DMS53 treated with DMSO at 0.1 percent for 48 hours (cell line): Measurements from ENCODE around the gene TNFAIP2.
"Not testable (repeated sequence)": the region's sequence is repeated elsewhere in the genome, so short reads cannot be mapped to it uniquely, and the experiment has no call there.

Experiments
- DNase-seq: peaks from one replicate; lab custom pipeline; 2025; ENCODE audit not compliant: unreplicated experiment; lab: John Stamatoyannopoulos, UW

Gene TNFAIP2

DNA sequence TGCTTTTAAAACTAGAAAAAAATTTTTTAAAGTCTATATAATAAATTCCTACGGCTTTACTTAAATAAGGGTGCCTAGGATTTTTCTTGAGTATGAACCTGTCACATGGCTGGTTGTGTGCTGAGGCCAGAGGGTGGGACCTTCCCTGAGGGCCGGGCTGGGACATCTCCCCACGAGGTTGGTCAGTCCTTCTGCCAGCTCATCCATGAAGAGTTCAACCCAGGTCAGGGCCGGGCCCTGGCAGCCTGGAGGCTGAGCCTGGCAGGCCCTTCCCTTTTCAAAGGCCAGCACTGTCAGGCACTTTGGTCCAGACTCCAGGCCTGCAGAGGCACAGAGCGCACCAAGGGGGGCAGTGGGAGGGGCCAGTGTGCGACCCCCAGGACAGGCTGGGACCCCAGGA, 31.7 kb downstream of the TNFAIP2 start:
- DNase-seq = no peak

- DNase-seq = not testable (repeated sequence)
Observed at GRCh38 chr14:103155416-103155815, 32.2 kb downstream of the TNFAIP2 start.

GRCh38 chr14:103155826-103156394, 32.6 kb downstream of the TNFAIP2 start:
- no peak for DNase-seq

DNA sequence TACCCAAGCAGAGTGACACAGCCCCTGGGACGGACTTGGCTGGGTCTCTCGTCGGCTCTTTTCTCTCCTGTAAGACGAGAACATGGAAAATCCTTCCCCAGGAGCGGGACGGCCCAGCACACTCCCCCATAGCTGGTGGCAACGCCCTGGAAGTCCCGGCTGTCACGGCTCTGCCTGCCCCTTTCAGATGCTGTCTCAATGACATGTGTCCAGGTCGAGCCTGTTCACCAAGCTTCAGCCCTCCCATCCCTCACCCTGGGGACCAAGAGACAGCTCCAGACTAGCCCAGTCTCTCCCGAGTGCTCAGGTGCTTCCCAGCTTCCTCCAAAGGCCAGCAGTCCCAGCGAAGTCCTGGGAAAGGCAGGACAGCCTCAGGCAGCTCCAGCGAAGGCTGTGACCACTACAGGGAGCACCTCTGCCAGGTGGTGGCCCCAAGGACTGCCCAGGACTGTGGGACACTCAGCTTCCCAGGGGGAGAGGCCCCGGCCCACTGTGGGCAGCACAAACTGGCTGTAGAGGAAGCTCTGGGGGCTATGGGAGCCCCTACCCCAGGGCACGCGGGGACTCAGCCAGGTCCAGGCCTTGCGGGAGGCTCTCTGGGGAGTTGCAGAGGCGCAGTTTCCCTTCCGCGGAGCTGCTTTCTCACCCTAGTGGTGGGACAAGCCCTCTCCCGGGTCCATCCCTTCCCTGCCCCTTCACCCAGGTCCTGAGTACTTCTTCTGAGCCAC, 33.6 kb downstream of the TNFAIP2 start:
- DNase-seq = no peak

DNA sequence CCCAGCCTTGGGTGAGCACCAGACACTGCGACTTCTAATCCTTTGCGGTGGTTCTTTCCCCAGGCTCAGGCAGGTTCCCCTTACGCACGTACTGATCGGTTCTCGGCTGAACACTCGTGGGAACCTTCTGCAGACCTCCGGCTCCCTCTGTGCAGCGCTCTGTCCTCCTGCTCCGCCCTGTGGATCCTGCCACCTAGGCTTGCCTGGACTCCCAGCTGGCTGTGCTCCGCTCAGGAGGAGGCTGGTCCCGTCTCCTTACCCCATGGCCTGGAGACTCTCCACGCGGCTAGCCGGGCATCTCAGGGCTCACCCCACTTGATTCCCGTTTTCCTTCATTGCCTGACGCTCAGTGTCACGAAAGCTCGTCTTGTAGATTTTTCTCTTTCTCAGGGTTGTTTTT, 34.7 kb downstream of the TNFAIP2 start:
- DNase-seq = no peak

- DNase-seq = no peak
Observed at GRCh38 chr14:103158688-103159087, 35.4 kb downstream of the TNFAIP2 start.

DNA sequence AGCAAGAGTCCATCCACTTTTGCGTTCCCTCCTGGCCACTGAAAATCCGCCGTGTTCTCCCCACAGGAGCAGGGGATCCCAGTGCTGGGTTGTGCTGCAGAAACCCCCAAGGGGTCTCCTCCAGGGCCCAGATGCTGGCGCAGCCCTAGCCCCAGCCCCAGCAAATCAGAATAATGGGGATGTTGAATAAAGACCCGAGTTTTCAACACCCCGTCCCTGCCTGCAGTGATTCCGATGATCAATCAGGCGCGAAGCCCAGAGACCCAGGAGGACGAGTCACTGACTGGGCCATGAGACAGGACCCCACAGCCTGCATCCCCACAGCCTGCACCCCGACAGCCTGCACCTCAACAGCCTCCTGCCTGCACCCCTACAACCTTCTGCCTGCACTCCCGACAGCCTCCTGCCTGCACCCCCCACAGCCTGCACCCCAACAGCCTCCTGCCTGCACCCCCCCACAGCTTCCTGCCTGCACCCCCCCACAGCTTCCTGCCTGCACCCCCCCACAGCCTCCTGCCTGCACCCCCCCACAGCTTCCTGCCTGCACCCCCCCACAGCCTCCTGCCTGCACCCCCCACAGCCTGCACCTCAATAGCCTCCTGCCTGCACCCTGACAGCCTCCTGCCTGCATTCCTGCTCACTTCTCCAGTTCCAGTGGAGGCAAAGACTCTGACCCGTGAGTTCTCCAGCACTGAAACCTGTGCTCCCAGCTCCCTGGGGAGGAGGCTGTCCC, 37.2 kb downstream of the TNFAIP2 start:
- DNase-seq = no peak

GRCh38 chr14:103161054-103161397, 37.8 kb downstream of the TNFAIP2 start:
- DNase-seq = no peak

GRCh38 chr14:103163199-103163598, 39.9 kb downstream of the TNFAIP2 start:
- DNase-seq = no peak

DNA sequence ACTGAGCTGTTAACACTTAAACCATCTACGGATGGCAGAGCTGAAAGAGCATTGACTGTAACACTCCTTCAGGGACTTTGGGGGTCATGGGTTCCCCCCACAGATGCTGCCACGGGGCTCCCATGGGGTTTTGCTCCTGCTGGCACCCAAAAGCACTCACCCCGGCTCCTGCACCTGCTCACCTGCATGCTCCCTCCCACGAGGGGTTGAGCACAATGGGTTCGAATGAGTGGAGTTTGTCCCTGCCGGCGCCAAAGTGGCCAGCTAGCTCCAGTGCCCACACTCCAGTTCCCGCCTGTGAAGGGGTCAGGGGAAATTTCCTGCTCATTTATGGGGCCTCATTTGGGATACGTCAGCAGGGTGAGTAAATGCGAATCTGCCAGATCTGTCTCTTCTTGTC, 40.7 kb downstream of the TNFAIP2 start:
- DNase-seq = no peak

DNA sequence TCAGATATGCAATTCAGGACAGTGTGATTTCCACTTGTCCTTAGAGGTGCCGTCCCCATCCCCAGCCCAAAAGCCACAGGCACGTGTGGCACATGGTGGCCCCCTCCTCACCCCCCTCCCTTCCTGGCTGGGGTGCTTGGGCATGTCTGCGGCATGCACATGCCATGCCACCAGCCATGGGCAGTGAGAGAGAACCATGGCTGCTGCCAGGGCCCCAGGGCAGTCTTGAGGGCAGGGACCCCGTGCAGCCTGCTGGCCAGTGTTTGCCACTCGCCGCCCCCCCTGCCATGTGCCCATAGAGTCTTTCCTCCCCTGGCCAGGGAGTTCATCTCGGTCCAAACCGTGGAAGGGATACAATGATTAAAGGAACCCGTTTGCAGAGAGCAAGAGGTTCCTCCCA, 41.5 kb downstream of the TNFAIP2 start:
- DNase-seq = no peak

DNA sequence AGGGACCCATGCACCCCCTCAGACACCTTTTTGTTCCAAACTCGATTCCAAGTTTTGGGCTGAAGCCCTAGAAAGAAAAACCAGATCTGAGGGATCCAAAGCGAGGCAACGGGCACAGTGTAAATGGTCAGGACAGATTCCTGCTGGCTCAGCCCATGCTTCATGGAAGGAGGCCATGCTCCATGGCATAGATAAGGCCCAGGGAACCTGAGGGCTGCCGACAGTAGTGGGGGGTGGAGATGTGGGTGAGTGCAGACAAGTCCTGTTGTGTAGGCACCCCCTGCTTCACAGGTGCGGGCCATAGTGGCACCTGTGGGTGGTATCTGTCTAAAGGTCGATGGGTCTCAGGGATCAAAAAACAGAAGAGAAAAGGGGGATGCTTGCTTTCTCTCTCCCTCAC, 42.1 kb downstream of the TNFAIP2 start:
- DNase-seq = no peak

DNA sequence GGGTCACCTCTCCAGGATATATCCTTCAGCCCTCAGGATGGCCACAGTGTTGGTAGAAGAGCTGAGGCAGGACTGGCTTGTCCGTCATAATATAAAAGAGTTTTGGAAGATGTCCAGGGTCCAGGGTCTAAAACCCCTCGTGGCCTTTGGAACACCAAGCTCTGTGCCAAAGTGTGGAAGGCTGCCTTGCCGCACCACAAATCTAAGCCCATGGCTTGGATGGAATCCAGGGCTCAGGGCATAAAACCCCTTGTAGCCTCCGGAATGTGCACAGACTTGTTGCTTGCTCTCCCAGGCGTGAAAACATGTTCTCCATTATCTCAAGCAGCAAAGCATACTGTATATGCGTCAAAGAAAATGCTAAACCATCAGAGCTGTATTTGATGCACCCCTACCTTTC, 46.7 kb downstream of the TNFAIP2 start:
- no peak for DNase-seq

- DNase-seq = not testable (repeated sequence)
Observed at GRCh38 chr14:103171206-103171605, 47.9 kb downstream of the TNFAIP2 start.

- DNase-seq = no peak
Observed at GRCh38 chr14:103172921-103173320, 49.7 kb downstream of the TNFAIP2 start.

DNA sequence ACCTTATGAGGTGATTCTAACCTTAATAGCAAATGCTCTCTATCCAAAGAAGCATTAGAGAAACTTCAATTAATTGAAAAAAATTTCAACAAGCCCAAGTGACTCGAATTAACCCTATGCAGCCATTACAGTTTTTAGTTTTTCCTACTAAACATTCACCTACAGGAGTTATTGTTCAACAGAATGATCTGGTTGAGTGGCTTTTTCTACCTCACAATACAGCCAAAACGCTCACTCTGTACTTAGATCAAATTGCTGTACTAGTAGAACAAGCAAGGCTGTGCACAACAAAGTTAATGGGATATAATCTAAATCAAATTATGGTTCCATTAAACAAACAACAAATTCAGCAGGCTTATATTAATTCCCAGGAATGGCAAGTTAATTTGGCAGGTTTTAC, 50.6 kb downstream of the TNFAIP2 start:
- DNase-seq = not testable (repeated sequence)

- not testable (repeated sequence) for DNase-seq
Observed at GRCh38 chr14:103176176-103176575, 52.9 kb downstream of the TNFAIP2 start.

DNA sequence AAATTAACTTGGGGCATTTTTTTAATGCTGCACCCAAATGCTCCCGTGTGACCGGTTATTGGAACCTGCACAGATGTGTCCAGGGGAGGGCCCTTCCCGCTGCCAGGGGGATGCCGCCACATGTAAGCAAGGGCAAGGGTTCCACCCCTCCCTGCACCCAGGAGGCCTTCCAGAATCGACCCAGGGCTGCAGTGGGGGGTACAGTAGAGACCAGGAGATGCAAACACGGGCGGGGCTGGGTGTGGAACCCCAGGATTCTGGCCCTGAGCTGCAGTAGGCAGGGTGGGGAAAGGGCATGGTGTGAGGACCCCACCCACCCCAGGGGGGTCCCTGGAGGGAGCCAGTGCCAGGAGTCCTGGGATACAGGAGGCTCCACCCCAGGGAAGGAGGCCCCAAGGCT, 54.1 kb downstream of the TNFAIP2 start:
- no peak for DNase-seq

DNA sequence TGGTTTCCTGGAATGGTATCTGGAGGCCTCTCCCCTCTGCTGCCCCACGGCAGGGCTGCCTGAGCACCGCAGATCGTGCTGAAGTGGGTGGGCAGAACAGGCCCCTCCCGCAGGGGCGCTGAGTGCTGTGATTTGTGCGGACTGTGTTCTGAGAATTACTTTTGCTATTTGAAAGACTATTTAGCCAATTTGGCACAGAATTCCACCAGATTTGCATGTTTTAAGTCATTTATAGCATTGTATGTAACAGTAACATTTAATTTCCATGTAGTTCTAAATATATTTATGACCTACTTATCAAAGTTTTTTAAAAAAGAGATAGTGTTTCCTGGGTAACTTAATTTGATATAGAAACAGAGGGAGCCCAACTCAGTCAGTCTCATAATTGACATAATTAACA, 55.3 kb downstream of the TNFAIP2 start:
- DNase-seq = no peak

DNA sequence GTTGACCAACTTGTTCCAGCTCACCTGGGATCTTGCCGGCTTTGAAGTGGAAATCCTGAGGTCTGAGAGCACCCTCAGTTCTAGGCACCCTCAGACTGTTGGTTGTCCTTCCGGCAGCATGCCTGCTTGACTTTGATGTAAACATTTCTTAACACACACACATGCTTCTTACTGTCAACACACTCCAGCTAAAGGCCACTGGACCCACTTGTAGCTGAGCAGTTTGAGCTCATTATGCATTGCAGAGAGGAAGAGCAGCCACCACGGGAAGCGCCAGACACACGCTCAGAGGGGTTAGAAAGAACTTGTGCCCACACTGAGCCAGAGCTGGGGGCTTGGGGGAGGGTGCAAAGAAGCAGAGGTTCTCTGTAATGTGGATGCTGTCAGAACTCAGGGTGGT, 55.8 kb downstream of the TNFAIP2 start:
- no peak for DNase-seq

DNA sequence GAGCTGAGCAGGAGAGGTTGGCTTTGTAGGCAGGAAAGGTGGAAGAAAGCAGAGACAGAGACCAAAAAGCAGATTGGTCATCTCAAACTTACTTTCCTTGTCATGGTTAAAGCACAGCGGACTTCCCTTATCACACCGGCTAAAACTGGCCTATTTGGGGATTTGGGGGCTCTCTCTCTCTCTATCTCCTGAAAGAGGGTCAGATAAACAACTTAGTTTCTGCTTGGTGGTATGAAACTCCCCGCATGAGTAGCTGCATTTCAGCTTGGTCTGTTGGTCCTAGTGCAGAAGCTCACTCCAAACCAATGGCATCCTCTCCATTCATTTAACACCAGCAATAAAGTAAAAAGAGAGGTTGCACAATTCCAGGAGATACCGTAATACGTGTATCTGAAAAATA, 57.1 kb downstream of the TNFAIP2 start:
- no peak for DNase-seq

GRCh38 chr14:103184046-103184445, 60.8 kb downstream of the TNFAIP2 start:
- DNase-seq = no peak
